Measurements from ENCODE around the gene RBBP5.

- TF ChIP-seq POLR2AphosphoS5 (IDR thresholded peaks at IDR 0.05), result no peak
- no peak for TF ChIP-seq CTCF (IDR thresholded peaks at IDR 0.05 in 8 of 11, conservative IDR thresholded peaks at IDR 0.05 in 3 of 11)
Observed at GRCh38 chr1:205061227-205061626, 60.6 kb downstream of the RBBP5 start.

All from spleen (tissue), 7 donors.